HG02642 (cell line): ENCODE data around the gene RNF4.
A peak's percentile ranks its signal among the peaks of the same experiment; 100 is the strongest.
"Not testable (repeated sequence)": the region's sequence is repeated elsewhere in the genome, so short reads cannot be mapped to it uniquely, and the experiment has no call there.

ENCODE experiments used
- ATAC-seq: cut with Tn5 transposase; IDR thresholded peaks from one replicate; pipeline ENCODE4 v1.9.1; 2021; ENCODE audit warnings: mild to moderate bottlenecking; ENCODE audit not compliant: unreplicated experiment, poor library complexity

The RNF4 gene

GRCh38 chr4:2514944-2515343, 46.0 kb downstream of the RNF4 start:
- ATAC-seq = not testable (repeated sequence)

GRCh38 chr4:2515830-2516550, 47.1 kb downstream of the RNF4 start:
- ATAC-seq = no peak

- no peak for ATAC-seq
Observed at GRCh38 chr4:2516635-2517034, 47.7 kb downstream of the RNF4 start.

GRCh38 chr4:2526559-2526958, 57.7 kb downstream of the RNF4 start:
- no peak for ATAC-seq

GRCh38 chr4:2534904-2535375, 66.0 kb downstream of the RNF4 start:
- ATAC-seq = no peak

GRCh38 chr4:2535376-2536192, 66.7 kb downstream of the RNF4 start:
- peak; percentile 7 for ATAC-seq

GRCh38 chr4:2536193-2537010, 67.5 kb downstream of the RNF4 start, which contains the start of gene FAM193A:
TSS of gene FAM193A (plus strand) at chr4:2536647. CDS start at chr4:2536916, 269 bp downstream.
- ATAC-seq = peak; percentile 88

- ATAC-seq = peak; percentile 29
Observed at GRCh38 chr4:2537011-2537830, 68.3 kb downstream of the RNF4 start.

- not testable (repeated sequence) for ATAC-seq
Observed at GRCh38 chr4:2543580-2544191, 74.8 kb downstream of the RNF4 start.

- no peak for ATAC-seq
Observed at GRCh38 chr4:2545321-2546013, 76.6 kb downstream of the RNF4 start.

GRCh38 chr4:2546286-2546823, 77.4 kb downstream of the RNF4 start:
- no peak for ATAC-seq

- not testable (repeated sequence) for ATAC-seq
Observed at GRCh38 chr4:2546961-2547691, 78.2 kb downstream of the RNF4 start.

GRCh38 chr4:2551118-2551517, 82.2 kb downstream of the RNF4 start:
- ATAC-seq = no peak

GRCh38 chr4:2552806-2553205, 83.9 kb downstream of the RNF4 start:
- no peak for ATAC-seq

GRCh38 chr4:2558301-2558700, 89.4 kb downstream of the RNF4 start:
- no peak for ATAC-seq

- no peak for ATAC-seq
Observed at GRCh38 chr4:2560167-2560566, 91.3 kb downstream of the RNF4 start.
